ENCODE results near the gene SMYD3.

DNA sequence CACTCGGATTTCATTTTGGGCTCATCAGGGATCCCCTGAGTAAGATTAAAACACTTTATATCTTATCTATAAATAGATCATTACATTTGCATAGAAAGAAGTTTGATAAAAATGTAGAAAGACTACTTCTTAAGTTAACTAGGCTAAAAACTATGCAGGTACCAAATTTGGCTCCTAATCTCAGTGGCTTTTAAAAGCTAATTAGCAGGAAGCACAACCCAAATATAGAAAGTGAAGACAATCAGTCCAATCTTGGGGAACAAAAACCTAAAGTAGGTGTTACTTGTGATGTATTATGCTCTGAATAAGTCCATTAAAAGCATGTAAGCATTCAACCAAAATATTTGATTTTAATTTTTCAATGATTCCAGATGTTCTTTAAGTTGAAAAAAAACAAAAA is 35.4 kb downstream of the SMYD3 start:
- TF ChIP-seq, protein P1, sequence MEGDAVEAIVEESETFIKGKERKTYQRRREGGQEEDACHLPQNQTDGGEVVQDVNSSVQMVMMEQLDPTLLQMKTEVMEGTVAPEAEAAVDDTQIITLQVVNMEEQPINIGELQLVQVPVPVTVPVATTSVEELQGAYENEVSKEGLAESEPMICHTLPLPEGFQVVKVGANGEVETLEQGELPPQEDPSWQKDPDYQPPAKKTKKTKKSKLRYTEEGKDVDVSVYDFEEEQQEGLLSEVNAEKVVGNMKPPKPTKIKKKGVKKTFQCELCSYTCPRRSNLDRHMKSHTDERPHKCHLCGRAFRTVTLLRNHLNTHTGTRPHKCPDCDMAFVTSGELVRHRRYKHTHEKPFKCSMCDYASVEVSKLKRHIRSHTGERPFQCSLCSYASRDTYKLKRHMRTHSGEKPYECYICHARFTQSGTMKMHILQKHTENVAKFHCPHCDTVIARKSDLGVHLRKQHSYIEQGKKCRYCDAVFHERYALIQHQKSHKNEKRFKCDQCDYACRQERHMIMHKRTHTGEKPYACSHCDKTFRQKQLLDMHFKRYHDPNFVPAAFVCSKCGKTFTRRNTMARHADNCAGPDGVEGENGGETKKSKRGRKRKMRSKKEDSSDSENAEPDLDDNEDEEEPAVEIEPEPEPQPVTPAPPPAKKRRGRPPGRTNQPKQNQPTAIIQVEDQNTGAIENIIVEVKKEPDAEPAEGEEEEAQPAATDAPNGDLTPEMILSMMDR (IDR thresholded peaks at IDR 0.05; ENCODE audit: extremely low read depth in 1 of 2, insufficient read depth in 1 of 2, low read depth in 1 of 2, low read length in 2 of 2): no peak
- TF ChIP-seq MAX (IDR thresholded peaks at IDR 0.05; ENCODE audit: insufficient read depth, insufficient read length) (no peak), POLR2A (IDR thresholded peaks at IDR 0.05; ENCODE audit: low read depth, low read length) (no peak)
